K562 (cell line): Measurements from ENCODE around the gene SPTLC2.

Source experiments
- ARNT ChIP-seq, 2 experiments: fragments of 450-650 bp; IDR thresholded peaks; 2 replicates each; pipeline ENCODE4 v1.6.1; 2016; ENCODE audit warnings: mild to moderate bottlenecking in 1 of 2
- CREBBP ChIP-seq: IDR thresholded peaks from one replicate; pipeline ENCODE4 v1.6.1; 2012; ENCODE audit warnings: low read depth, mild to moderate bottlenecking, control low read depth, inconsistent platforms, low read length
- FIP1L1 ChIP-seq: fragments of 200-400 bp; formaldehyde crosslinking; IDR thresholded peaks from 2 replicates; pipeline ENCODE4 v1.6.1; 2018; ENCODE audit warnings: mild to moderate bottlenecking, low read depth, low read length; ENCODE audit not compliant: poor library complexity, severe bottlenecking
- POLR2A ChIP-seq: fragments of 450-650 bp; conservative IDR thresholded peaks from 2 replicates; pipeline ENCODE4 v1.6.1; 2016
- RBFOX2 ChIP-seq: fragments of 200-400 bp; formaldehyde crosslinking; IDR thresholded peaks from 2 replicates; pipeline ENCODE4 v1.6.1; 2017; ENCODE audit warnings: low read depth, mild to moderate bottlenecking, low read length, moderate library complexity
- RFX1 ChIP-seq: fragments of 450-650 bp; IDR thresholded peaks from 2 replicates; pipeline ENCODE4 v1.6.1; 2016; ENCODE audit warnings: mild to moderate bottlenecking, moderate library complexity
- XRCC4 ChIP-seq: IDR thresholded peaks from one replicate; pipeline ENCODE4 v1.6.1; 2011; ENCODE audit not compliant: insufficient read depth, insufficient read length; ENCODE audit errors: extremely low read depth
- ZSCAN29 ChIP-seq: fragments of 450-650 bp; IDR thresholded peaks from 2 replicates; pipeline ENCODE4 v1.6.1; 2017
- TF ChIP-seq, protein P1 (sequence below), 3 experiments: IDR thresholded peaks in 2 of 3; conservative IDR thresholded peaks in 1 of 3; 2 replicates each; pipeline ENCODE4 v1.5.1; 2011 to 2012; ENCODE audit warnings: low read length in 3 of 3, mild to moderate bottlenecking in 3 of 3, control low read depth in 2 of 3, improper control_type of control experiment in 1 of 3, inconsistent platforms in 1 of 3, low read depth in 1 of 3, mixed read lengths in 1 of 3, moderate library complexity in 1 of 3; ENCODE audit not compliant: insufficient read depth in 2 of 3
- TF ChIP-seq, protein P2 (sequence below), 2 experiments: fragments of 450-650 bp; IDR thresholded peaks; 2 replicates each; pipeline ENCODE4 v1.6.1; 2016; ENCODE audit warnings: mild to moderate bottlenecking in 2 of 2, borderline replicate concordance in 1 of 2, low read depth in 1 of 2, moderate library complexity in 1 of 2
- TF ChIP-seq, protein P3 (sequence below), 2 experiments: fragments of 450-650 bp in 1 of 2; sonication (generic) in 1 of 2; formaldehyde crosslinking in 1 of 2; IDR thresholded peaks in 1 of 2; conservative IDR thresholded peaks in 1 of 2; 2 replicates each; pipeline versions ENCODE4 v1.6.1 to v1.8.1; 2016 to 2023; ENCODE audit warnings: mild to moderate bottlenecking in 2 of 2, moderate library complexity in 2 of 2, inconsistent platforms in 1 of 2, missing genetic modification reagents in 1 of 2

DNA sequence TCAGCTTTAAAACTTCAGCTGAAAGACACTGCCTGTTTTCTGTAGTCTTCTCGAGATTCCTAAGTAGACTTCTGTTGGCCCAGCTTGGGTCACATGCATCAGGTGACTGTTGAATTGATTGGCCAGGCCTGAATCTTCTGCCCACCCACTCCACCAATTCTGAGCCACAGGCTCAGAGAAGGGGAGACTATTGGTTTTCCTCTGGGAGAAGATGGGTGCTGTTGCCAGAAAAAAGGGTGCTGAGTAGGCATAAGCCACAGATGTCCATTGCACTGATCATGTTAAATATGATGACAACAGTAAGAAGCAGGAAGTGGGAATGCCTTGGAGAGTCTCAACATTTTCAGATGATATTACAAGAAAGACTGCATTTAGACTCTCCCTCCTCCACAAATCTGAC, 6.8 kb upstream of the SPTLC2 start:
- TF ChIP-seq, protein P1, sequence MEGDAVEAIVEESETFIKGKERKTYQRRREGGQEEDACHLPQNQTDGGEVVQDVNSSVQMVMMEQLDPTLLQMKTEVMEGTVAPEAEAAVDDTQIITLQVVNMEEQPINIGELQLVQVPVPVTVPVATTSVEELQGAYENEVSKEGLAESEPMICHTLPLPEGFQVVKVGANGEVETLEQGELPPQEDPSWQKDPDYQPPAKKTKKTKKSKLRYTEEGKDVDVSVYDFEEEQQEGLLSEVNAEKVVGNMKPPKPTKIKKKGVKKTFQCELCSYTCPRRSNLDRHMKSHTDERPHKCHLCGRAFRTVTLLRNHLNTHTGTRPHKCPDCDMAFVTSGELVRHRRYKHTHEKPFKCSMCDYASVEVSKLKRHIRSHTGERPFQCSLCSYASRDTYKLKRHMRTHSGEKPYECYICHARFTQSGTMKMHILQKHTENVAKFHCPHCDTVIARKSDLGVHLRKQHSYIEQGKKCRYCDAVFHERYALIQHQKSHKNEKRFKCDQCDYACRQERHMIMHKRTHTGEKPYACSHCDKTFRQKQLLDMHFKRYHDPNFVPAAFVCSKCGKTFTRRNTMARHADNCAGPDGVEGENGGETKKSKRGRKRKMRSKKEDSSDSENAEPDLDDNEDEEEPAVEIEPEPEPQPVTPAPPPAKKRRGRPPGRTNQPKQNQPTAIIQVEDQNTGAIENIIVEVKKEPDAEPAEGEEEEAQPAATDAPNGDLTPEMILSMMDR (IDR thresholded peaks at IDR 0.05 in 2 of 3, conservative IDR thresholded peaks at IDR 0.05 in 1 of 3; ENCODE audit: insufficient read depth in 2 of 3, low read depth in 1 of 3, low read length in 3 of 3) = no peak
- no peak for TF ChIP-seq XRCC4
- TF ChIP-seq FIP1L1 = no peak
- TF ChIP-seq, protein P2, sequence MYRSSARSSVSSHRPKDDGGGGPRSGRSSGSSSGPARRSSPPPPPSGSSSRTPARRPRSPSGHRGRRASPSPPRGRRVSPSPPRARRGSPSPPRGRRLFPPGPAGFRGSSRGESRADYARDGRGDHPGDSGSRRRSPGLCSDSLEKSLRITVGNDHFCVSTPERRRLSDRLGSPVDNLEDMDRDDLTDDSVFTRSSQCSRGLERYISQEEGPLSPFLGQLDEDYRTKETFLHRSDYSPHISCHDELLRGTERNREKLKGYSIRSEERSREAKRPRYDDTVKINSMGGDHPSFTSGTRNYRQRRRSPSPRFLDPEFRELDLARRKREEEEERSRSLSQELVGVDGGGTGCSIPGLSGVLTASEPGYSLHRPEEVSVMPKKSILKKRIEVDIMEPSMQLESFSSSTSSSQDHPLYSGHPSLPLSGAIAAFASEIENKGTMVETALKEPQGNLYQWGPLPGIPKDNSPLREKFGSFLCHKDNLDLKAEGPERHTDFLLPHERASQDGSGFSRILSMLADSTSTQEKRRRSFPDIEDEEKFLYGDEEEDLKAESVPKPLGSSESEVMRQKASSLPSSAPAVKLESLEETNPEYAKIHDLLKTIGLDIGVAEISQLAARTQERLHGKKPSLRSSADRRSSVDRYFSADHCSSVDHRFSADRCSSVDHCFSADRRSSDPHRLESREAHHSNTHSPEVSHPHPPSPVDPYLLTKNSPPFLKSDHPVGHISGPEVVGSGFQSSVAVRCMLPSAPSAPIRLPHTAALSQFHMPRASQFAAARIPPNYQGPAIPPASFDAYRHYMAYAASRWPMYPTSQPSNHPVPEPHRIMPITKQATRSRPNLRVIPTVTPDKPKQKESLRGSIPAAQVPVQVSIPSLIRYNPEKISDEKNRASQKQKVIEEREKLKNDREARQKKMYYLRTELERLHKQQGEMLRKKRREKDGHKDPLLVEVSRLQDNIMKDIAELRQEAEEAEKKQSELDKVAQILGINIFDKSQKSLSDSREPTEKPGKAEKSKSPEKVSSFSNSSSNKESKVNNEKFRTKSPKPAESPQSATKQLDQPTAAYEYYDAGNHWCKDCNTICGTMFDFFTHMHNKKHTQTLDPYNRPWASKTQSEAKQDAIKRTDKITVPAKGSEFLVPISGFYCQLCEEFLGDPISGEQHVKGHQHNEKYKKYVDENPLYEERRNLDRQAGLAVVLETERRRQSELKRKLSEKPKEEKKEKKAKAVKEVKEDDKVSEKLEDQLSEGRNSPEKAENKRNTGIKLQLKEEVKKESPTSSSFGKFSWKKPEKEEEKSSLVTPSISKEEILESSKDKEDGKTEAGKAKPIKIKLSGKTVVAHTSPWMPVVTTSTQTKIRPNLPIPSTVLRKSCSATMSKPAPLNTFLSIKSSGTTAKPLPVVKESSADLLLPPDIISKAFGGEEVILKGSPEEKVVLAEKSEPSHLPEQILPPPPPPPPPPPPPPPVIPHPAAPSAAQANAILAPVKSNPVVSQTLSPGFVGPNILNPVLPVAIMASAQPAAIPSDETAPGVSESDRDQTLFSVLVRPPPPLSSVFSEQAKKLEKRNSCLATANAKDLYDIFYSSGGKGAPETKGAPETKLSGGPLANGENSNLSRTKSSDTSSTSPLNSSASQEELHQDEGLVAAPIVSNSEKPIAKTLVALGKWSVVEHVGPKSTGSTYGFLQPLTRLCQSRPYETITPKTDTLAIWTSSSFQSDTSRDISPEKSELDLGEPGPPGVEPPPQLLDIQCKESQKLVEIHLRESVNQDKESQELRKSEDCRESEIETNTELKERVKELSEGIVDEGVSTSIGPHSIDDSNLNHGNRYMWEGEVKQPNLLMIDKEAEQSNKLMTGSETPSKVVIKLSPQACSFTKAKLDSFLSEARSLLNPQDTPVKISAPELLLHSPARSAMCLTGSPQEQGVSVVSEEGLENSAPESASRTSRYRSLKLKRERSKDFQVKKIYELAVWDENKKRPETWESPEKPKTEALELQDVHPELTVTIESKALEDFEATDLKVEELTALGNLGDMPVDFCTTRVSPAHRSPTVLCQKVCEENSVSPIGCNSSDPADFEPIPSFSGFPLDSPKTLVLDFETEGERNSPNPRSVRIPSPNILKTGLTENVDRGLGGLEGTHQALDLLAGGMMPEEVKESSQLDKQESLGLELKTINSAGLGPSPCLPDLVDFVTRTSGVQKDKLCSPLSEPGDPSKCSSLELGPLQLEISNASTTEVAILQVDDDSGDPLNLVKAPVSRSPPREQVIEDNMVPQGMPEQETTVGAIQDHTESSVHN (IDR thresholded peaks at IDR 0.05; ENCODE audit: borderline replicate concordance in 1 of 2, low read depth in 1 of 2) = no peak
- TF ChIP-seq RBFOX2 = no peak
- no peak for TF ChIP-seq ZSCAN29
- TF ChIP-seq, protein P3, sequence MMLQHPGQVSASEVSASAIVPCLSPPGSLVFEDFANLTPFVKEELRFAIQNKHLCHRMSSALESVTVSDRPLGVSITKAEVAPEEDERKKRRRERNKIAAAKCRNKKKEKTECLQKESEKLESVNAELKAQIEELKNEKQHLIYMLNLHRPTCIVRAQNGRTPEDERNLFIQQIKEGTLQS (IDR thresholded peaks at IDR 0.05) = no peak
- TF ChIP-seq, protein P3 (CRISPR knock-in tag; conservative IDR thresholded peaks at IDR 0.05) = no peak
- TF ChIP-seq CREBBP = no peak
- no peak for TF ChIP-seq ARNT (IDR thresholded peaks at IDR 0.05)
- TF ChIP-seq RFX1 = no peak
- no peak for TF ChIP-seq POLR2A
